Kidney glomerular epithelial cell (primary cell): ENCODE measurements around the gene CLIC6.
"Not testable (repeated sequence)": the region's sequence is repeated elsewhere in the genome, so short reads cannot be mapped to it uniquely, and the experiment has no call there.

Source experiments
- DNase-seq: peaks from one replicate; lab custom pipeline; 2025; lab: John Stamatoyannopoulos, UW

CLIC6 gene

DNA sequence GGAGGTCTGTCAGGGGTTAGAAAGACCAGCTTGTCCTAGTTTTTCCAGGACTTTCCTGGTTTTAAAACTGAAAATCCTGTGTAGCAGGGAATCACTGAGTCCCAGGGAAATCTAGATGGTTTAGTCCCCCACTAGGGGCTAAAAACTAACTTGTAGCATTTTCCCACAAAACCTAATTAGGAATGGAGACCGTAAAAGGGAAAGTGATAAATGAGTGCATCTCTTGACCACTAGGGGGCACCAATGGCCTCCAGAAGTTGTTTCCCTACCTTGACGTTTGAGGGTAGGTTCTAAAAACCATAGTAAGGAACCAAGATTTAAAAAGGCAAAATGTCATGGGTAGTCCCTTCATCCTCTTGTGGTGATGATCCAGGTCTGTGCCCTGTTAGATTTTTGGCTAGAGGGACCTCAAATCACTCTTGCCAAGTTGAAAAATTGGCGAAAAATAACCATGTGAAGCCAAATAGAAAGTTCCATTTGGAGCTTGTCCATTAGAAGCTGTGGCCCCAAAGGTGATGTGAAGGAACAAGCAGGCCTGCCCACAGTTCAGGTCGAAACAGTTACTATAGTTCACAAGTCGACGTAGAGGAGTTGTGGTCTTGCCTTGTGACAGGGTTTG lies 24.5 kb downstream of the CLIC6 start:
- DNase-seq = peak; percentile 52

DNA sequence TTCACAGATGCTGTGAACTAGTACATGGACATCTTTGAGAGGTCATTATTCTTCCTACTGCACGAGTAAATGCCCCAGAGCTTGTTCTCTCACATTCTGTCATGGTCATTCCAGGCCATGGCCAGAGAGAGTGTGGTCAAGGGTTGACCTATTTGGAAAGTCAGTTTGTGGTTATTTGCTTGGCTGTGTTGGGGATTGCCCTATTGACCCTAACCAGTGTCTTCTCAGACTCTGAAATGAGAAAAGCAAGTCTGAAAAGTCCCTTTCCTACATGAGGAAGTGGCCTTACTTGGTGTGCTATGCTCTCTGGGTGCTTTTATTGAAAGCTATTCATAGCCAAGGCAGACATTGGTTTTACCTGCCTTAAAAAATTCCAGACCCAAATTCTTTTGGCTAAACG lies 26.6 kb downstream of the CLIC6 start:
- no peak for DNase-seq

DNA sequence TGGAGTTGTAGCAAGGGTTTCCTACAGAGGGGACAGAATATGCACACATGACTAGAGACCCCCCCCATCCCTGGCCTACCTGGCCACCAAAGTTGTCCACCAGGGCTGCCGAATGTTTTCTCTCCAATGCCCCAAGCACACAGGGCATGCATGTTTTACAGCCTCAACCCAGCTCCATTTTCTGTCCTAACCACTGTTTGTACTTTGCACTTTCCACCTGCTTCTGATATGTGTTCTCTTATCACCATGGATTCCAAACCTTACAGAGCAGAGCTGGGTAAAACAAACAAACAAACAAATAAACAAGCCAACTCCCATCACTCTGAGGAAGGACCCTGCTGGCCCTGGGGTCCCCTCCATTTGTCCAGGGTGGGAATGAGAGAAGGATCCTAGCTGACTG lies 27.3 kb downstream of the CLIC6 start:
- no peak for DNase-seq

DNA sequence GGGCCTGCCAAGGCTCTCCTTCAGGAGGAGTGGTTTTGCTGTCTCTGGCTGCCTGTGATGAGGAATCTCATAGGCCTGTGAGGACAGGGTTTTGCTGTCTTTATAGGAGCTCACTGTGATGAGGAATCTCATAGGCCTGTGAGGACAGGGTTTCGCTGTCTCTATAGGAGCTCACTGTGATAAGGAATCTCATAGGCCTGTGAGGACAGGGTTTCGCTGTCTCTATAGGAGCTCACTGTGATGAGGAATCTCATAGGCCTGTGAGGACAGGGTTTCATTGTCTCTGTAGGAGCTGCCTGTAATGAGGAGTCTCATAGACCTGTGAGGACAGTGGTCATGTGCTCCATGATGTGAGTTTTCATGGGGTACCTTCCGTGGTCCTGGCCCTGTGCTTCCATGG lies 29.0 kb downstream of the CLIC6 start:
- no peak for DNase-seq

DNA sequence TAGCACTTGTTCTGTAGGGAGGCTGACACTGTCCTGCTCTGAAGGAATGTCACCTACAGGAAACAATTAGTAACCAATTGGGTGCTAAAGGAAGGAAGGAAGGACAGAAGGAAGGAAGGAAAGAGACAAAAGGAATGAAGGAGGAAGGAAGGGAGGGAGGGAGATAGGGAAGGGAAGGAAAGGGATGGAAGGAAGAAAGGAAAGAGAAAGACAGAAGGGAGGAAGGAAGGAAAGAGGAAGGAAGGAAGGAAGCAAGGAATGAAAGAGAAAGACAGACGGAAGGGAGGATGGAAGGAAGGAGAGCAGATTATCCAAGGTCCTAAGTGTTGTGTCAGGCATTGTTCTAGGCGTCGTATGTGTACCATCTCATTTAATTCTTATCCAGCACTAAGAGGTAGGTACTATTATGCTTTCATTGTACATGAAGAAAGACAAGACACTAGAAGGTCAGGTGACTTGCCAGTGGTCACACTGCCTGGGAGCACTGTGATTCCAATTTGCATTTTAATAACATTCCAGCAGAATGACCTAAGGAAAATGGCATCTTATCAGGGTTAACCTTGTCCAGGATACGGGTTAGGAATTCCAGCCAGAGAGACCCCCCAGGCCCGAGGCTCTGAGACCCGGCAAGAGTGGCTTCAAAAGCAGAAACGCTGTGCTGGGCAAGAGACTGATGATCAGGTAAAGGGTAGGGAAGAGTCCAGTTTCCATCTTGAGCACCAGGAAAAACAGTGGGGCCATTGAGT lies 29.6 kb downstream of the CLIC6 start:
- no peak for DNase-seq

DNA sequence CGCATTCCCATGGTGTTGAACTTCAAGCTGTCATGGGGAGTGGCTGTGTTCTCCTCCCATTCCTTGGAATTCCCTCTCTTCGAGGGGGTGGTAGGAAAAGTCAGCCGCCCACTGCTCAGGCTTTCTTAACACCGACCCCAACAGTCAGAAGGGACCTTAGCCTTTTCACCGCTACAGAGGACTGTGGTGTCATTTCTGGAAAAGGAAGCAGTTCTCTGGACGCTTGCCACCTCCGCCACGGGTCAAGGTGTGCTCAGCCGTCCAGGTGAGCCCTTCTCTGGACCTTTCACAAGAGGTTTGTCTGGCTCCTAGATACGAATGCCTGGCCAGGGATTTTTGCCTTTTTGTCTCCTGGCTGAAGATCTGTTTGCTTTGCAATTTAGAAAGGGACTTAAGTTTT lies 31.8 kb downstream of the CLIC6 start:
- no peak for DNase-seq

DNA sequence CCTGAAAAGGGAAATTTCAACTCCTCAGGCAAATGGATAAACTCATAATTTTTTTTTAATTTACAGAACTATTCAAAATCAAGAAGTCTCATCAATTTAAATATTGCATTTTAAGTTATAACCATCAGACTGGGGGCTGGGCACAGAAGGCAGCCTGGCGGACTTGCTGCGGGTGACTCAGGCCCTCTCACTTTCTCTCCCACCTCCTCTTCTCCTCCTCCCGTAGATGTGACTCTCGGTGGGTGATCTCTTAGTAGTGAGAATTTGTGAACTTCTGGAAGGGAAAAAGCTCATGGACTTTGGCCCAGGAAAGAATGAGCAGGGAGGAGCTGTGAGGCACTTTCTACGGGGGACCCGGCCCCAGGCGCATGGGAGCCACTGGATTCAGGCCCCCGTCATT lies 32.9 kb downstream of the CLIC6 start:
- no peak for DNase-seq

DNA sequence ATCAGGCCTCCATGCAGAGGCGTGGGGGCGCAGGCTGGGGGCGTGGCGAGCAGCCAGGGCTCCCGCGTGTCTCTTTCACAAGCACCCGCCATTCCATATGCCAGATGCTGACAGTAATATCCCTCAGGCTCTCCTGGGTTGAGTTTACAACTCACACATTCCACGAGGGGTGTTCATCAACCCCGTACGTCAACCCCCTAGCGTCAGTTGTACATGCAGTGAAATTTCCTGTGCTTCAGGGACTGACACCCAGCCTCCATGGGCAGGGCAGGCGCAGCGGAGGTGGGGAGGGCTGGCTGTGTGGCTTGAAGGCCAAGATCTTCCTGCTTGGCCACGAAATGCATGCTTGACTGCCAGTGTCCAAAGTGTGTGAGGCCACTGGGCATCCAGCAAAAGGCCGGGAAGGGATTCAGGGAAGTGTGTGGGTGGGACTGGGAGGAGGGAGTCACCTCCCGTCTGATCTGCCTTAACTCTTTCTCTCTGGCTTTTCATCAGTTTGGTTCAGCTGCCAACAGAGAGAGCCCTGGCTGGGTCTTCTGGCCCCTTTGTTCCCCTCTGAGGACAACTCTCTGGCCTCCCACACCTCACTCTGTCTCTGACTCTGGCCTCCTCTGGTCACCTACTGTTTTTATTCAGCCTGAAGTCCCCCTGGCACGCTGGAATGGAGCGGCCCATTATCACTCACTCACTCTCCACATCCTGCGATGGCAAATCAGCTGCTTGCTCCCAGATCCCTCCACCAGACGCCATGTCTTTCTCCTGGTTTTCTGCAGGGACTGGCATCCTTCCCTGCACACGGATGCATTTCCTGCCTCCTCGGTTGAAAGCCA lies 33.8 kb downstream of the CLIC6 start:
- DNase-seq = no peak

DNA sequence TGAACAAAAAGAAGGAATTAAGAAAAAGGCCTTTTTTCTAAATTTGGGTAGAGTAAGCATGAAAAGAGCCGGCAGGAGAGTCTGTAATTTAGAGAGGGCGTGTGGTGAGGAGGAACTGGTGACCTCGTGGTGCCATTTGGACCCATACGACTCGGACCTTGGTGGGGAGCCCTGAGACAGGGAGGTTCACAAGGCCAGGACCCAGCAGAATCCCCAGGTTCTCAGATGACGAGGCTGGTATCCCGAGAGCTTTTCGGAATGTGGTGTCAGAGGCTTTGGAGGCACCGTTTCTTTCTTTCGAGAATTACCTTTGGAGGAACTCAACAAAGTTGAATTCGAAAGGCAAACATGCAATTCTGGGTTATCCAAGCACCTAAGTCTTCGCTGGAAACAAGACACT lies 34.8 kb downstream of the CLIC6 start:
- no peak for DNase-seq

DNA sequence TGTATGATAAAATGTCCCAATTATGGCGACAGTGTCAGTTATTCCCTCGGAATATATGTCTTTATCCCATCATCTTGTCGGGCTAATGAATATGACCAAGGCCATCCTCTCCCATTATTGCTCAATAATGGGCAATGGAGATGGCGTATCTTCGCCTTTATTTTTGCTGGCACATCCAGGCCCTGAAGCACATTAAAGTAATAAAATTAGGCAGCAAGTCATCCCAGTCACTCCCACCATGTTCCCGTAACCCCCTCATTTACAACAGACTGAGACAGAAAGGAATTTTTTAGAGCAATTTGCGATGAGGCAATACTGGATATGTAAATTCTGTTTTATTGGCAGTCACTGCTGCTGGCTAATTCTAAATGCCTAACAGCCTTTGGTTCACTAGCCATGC lies 35.3 kb downstream of the CLIC6 start:
- no peak for DNase-seq

DNA sequence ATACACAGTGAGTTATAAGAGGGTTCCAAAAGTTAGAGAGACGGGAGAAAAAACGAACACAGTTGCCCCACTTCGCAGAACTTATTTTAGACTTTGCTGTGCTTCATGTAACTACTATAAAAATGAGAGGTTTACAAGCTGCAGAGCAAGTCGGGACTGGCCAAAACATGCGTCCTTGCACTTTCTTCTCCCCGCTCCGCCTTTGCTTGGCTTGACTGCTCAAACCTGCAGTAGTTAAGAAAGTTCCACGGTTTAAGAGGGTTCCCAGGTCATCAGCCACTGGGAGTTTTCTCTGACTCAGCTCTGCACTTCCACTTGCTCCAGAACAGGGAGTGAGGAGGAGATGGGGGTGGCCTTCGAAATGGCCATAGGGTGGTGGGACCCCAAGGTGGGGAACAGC lies 36.2 kb downstream of the CLIC6 start:
- no peak for DNase-seq

DNA sequence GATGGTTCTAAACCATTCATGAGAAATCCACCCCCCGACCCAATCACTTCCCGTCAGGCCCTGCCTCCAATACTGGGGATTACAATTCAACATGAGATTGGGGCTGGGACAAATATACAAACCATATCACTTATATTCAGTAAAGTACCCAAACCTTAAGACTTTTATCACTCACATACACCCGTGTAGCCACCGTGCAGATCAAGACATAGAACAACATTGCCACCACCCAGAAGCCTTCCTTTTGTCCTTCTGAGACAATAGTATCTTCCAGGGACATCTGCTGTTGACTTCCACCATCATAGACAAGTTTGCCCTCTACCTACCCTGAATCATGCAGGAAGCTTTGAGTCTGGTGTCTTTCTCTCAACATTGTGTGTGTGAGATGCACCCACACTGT lies 37.5 kb downstream of the CLIC6 start:
- DNase-seq = no peak

DNA sequence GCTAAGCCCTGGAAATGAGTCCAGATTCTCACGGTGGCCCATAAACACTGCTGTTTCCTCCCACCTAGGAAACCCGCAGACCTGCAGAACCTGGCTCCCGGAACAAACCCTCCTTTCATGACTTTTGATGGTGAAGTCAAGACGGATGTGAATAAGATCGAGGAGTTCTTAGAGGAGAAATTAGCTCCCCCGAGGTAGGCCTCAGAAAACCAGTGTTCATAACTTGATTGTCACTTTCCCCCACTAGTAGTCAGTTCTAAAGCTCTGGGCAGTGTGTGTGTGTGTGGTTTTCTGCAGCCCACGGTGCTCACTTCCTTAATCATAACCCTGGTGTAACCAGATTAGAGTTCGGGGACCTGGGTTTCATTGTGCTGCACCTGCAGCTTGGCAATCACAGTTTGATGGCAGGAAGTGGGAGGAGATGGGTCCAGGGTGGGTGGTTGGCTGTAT lies 39.1 kb downstream of the CLIC6 start:
- DNase-seq = no peak

DNA sequence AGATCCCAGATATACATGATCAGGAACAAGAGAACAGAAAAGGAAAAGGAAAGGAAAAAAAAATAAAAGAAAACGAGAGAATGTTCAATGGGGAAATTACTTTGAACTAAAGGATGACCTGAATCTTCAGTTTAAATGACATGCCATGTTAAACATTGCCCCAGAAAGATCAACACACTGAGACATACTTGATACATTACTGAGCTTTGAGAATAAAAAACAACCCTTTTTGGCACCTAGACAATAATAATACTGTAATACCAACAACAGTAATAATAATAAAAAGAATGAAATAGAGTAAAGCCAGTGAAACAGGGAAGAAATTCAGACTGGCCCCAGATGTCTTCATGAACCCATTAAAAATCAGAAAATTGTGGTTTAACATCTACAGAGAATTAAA lies 44.8 kb downstream of the CLIC6 start:
- DNase-seq = peak; percentile 3

DNA sequence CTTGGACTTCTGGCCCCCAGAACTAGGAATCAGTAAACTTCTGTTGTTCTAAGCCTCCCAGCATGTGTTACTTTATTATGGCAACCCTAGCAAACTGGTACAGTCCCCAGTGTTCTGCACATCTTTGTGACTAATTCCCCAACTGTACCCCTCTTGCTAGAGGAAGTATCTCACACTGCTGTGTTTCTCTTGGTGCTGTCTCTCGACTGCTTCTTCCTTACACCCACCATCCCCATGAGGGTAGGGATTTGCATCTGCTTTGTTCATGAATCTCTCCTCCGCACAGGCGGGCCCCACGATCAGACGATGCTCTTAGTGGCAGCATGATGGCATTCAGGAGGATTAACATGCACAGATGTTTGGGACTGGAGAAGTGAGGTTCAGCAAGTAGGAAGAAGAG lies 46.7 kb downstream of the CLIC6 start:
- DNase-seq = no peak

DNA sequence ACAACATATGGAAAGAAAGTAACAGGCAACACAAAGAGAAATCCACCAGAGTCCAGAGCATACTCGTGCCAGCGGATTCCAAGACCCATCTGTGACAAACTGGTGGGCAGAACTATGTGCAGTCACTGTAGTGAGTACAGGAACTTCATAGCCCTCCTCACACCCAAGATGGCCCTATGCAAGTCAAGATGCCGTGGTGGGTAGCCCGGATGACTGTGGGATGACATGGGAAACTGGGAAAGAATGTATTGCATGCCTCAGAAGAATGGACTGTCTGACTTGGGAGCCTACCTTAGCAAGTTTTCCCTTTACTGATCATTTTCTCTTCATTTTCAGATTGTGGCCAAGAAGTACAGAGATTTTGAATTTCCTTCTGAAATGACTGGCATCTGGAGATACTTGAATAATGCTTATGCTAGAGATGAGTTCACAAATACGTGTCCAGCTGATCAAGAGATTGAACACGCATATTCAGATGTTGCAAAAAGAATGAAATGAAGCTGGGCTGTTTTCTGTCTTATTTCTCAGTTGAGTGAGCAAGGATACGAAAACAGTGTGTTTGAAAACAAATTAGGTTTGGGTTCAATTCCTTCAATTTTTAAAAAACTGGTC lies 47.3 kb downstream of the CLIC6 start:
- no peak for DNase-seq

DNA sequence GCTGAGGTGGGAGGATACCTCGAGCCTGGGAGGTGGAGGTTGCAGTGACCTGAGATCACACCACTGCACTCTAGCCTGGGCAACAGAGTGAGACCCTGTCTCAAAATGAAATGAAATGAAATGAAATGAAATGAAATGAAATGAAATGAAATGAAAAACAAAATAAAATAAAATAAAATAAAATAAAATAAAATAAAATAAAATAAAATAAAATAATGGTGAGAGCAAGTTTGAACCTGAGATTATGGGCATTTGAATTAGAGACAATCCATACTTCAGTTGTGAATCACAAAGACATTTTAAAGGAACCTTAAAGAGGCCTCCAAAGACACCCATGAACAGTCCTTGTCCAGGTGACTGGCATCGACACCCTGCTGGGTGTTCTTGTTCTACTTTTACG lies 49.7 kb downstream of the CLIC6 start:
- not testable (repeated sequence) for DNase-seq

DNA sequence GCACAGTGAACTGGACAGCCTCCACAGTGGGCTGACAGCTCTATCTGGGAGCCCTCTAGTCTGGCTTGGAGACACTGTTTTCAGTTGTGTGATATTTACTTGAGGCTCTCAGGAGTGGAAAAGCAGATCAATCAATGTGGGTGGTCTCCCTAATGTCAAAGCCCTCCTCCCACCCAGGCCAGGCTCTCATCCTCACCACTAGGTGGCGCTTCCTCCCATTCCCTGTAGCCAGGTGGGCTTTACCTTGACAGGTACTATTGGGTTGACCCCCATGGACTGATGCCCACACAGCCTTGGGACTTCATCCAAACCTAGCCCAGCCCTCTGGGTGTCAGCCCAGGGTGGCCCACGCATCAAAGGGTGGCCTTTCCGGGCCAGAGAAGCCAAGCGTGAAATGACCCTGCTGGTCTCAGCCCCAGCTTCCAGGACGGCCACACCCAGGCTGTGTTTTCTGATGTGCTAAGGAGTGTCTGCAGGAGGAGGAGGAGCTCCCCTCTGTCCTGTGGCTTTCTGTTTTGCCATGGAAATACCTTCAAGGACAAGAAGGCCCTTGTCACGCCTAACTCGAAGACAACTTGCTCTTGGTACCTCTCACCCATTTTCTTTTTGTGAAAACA lies 54.0 kb downstream of the CLIC6 start:
- DNase-seq = no peak

DNA sequence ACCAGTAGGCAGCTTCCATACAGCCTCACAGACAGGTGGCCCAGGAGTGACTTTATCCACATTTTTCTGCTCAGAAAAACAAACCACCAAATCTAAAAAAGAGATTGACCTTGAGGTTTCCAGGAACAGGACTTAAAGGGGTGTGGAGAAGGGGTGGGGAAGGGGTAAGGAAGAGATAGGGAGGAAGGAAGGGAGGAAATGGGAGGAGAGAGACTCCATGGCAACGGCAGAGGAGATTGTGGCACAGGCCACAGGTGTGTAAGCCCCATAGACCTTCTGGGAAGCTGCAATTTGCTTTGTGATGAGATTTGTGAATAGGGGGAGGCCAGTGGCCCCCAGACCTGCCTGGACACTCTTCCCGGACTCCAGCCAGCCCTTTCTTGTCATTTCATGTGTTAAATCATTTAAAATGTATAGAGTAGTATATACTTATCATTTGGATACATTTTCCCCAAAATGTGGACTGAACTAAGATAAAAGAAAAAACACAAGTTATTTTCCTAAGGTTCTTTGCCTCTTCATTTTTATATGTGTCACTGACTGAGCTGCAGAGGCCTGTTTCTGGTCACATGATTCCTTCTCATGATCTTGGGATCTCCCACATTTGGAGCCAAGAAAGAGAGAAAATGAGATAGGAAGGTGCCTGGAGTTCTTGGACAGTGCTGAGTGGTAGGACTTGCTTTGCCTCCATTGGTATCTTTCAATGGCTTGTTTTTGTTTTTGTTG lies 55.5 kb downstream of the CLIC6 start:
- no peak for DNase-seq

DNA sequence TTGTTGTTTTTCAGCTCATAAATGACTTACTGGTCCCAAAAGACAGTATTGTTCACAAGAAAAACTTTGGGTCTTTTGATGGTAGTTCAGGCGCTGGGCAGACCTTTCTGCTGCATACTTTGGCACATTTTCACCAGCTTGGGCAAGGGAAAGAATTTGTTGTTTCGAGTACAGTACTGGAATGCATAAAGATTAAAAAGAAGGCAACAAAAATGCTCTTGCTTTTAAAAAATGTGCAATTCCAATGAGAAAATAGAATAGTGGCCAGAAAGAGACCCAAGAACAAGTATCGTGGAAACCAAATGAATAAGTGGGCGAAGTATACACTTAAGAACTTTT lies 56.0 kb downstream of the CLIC6 start:
- no peak for DNase-seq

DNA sequence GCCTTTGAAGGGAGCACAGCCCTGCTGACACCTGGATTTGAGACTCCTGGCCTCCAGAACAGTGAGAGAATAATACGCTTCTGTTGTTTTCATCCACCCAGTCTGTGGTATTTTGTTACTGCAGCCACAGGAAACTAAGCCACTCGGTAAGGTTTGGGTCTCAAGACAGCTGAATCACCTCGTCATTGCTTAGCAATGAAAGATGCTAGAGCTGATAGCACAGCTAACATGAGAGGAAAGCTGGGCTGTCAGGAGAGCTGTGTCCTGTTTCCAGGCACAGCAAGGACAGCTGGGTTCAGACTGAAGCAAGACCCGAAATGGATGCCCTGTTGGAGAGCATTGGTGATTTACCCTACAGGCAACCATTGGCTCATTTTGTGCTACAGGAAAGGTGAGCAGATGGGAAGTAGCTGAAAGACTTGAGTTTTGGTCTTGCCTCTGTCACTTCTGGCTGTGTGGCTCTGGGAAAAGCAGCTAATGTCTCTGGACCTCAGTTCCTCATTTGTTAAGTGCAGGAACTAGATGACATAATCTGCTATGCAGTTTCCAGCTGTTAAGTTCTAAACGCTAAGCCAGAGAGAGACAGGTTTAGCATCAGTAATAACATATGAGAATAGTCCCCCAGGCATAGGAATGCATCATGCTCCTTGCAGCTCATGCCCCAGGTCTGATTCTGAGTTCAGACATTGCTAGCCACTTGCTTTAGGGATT lies 58.0 kb downstream of the CLIC6 start:
- DNase-seq = no peak
